ENCODE measurements around the gene KCP. TPM values are rescaled to one million over a fixed set of nuclear protein-coding genes. Genes with fewer than 3 reads are reported as not detected.
A peak's percentile ranks its signal among the peaks of the same experiment; 100 is the strongest.

The KCP gene
- total RNA-seq, 1 donor from 2014 or later, result 0.15 TPM

DNA sequence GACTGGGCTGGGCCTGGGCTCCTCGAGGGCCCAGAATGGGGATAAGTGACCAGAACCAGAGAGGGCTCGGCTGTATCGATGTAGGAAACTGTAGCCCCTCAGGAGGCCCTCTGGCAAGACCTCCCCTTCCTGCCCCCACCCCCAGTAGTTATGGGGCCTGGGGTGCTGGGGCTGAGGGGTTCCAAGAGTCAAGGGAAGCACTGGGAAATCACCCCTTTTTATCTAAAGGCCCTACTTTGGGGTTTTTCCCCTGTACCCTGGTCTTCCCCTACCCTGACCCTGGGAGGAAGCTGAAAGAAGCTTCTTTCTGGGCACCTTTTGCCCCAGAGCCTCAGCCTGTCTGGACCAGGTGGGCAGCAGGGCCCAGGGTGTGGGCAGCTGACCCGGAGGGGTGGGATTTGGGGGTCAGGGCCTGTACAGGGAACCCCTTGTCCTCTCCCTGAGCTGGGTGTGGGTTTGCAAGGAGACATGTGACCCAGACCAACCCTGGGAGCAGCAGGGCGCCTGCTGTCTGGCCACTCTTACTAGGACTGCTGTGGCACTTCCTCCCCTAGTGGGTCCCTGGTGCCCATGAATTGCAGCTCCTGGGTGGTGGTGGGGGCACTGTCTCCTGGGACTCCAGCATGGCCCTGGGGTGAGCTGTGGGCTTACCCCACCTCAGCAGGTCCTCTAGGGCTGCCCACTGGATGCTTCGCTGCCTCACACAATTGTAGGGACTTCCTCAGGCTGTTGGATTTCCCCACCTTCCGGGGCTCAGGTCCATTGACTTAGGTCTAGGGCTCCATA is 28.8 kb upstream of the KCP start:
- no peak for ATAC-seq
- DNase-seq (ENCODE audit: low spot score), result no peak

GRCh38 chr7:128938544-128939074 is 28.1 kb upstream of the KCP start:
- peak; percentile 11 for ATAC-seq
- no peak for DNase-seq (ENCODE audit: low spot score)

GRCh38 chr7:128937647-128938543 is 27.4 kb upstream of the KCP start, which contains the start of gene IRF5:
TSS of gene IRF5 (plus strand) at chr7:128937927. CDS start at chr7:128942082, 4,155 bp downstream.
- ATAC-seq (peak; percentile 86), DNase-seq (ENCODE audit: low spot score) (peak; percentile 85)

DNA sequence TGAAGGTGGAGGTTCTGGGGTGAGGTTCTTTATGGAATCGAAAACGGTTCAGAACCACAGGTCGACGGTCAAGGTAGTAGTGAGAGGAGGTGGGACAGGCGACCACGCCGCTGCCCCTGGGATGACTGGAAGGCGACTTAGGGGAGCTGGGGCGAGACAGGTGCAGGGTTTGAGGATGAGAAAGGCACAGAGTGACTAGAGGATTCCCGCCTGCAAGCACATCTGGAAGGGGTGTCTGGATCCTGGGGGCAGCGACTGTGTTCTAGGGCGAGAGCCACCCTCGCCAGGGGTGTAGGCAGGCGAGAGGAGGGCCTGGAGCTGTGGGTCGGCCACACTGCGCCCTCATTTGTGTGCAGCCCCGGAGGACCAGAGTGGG is 26.8 kb upstream of the KCP start:
- no peak for ATAC-seq
- no peak for DNase-seq (ENCODE audit: low spot score)

DNA sequence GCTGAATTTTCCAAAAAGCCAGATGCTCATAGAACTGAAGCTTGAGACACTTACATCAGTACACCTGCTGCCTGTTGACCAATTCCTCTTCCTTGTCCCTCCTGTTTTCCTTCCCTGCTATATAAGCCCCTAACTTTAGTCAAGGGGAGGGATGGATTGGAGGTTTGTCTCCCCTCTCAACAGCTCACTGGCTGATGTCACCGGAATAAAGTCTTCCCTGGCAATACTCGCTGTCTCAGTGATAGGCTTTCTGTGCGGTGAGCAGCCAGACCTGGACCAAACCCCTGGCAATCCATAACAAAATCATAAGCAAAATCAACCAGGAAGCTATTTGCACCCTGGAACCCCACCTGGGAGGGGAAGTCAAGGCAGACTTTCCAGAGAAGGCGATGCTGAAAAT is 26.3 kb upstream of the KCP start:
- no peak for ATAC-seq
- no peak for DNase-seq (ENCODE audit: low spot score)

GRCh38 chr7:128935342-128935730 is 24.8 kb upstream of the KCP start:
- no peak for ATAC-seq
- DNase-seq (ENCODE audit: low spot score), result no peak

GRCh38 chr7:128934361-128935341 is 24.1 kb upstream of the KCP start:
- ATAC-seq, result no peak
- no peak for DNase-seq (ENCODE audit: low spot score)

GRCh38 chr7:128933180-128933891 is 22.8 kb upstream of the KCP start:
- no peak for DNase-seq (ENCODE audit: low spot score)
- ATAC-seq, result no peak

DNA sequence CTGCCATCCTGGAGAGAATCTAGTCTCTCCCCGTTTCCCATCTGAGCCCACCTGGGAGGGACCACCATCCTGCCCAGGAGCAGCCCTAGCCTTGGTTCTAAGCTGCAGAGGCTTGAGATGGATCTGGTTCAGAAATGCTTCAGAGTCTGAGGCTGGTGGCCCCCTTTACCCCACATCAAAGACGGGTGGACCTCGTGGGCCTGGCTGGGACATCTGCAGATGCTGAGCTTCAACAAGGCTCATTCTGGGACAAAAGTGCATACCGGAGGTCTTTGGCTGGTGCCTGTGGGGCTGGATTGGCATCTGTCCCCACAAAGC is 22.3 kb upstream of the KCP start:
- no peak for ATAC-seq

DNA sequence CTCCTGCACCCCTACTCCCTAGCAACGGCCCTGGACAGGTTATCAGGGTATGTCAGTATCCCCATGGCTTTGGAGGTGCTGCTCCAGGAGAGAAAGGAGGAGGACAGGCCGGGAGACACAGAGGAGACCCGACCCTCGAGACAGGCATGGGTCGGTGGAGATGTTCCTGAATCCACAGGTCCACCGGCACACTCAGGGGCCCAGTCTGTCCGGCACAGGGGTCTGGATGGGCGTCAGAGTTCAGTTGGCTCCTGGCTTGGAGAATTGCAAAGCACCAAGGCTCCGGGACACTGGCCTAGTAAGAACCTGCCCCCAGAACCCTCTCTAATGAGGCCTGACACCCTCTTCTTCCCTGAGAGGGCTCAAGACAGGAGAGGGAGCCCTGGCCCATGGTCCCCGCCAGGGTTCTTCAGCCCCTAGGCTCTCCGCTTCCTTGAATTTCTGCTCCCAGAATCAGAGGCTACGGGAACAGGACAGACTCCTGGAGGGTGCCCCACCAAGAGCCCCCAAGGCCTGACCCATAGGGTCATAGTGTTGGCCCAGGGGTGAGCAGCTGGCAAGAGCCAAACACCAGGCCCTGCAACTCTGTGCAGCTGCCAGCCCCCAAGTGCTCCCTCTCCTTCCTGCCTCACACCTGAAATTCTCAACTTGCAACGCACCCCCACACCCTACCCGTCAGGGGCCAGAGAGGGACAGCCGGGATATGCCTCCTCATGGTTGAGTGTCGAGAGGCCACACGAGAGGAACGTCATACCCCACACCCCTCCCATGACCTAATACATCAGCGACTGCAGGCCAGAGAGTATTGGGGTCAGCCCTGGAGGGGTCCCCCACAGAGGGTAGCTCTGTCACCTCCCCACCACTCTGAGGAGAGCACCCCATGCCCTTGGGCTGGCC is 21.7 kb upstream of the KCP start:
- DNase-seq (ENCODE audit: low spot score) (no peak), ATAC-seq (no peak)

More for the DNA sequence above, 22.3 kb upstream of the KCP start:
- DNase-seq (ENCODE audit: low spot score), result no peak

GRCh38 chr7:128931190-128931798 is 20.8 kb upstream of the KCP start:
- DNase-seq (ENCODE audit: low spot score), result no peak
- ATAC-seq, result no peak

GRCh38 chr7:128928882-128929788 is 18.6 kb upstream of the KCP start:
- no peak for DNase-seq (ENCODE audit: low spot score)

GRCh38 chr7:128928159-128928813 is 17.8 kb upstream of the KCP start:
- ATAC-seq, result no peak
- DNase-seq (ENCODE audit: low spot score), result no peak

More at GRCh38 chr7:128928882-128929788, 18.6 kb upstream of the KCP start:
- ATAC-seq, result no peak

DNA sequence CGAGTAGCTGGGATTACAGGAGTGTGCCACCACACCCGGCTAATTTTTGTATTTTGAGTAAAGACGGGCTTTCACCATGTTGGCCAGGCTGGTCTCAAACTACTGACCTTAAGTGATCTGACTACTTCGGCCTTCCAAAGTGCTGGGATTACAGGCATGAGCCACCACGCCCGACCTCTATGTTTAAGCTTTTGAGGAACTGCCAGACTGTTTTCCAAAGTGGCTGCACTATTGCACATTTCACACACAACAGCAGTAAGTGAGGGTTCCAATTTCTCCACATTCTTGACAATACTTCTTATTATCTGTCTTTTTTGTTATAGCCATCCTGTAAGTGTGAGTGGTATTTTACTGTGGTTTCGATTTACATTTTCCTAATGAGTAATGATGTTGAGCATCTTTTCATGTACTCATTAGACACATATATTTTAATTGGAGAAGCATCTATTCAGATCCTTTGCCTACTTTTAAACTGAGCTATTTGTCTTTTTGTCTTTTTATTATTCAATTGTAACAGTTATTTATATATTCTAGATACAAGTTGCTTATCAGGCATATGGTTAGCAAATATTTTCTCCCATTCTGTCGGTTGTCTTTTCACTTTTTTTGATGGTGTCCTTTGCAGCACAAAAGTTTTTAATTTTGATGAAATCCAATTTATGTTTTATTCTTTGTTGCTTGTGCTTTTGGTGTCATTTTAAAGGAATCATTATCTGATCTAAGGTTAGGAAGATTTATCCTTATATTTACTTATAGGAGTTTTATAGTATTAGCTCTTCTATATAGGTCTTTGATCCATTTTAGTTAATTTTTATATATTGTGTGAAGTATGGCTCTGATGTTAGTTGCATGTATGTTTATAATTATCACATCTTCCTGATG is 14.4 kb upstream of the KCP start:
- DNase-seq (ENCODE audit: low spot score) (no peak), ATAC-seq (no peak)

DNA sequence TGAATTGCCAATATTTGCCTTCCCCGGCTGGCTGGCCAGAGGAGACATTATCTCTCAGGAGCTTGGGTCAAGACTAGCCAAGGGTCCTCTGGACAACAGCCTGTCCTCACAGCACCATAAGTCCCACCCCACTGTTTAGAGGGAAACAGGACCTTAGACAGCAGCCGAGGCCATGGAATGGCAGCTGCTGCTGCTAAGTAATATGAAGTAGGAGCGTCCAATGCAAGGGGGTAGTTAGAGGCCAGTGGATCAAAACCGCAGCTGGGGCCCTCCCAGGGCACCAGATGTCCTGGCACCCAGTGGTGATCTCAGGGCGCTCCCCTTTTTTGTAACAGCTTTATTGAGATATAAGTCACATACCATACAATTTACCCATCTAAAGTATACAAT is 12.9 kb upstream of the KCP start:
- no peak for DNase-seq (ENCODE audit: low spot score)

More for the DNA sequence above, 12.9 kb upstream of the KCP start:
- no peak for ATAC-seq
